ENCODE measurements around the gene ACBD6. TPM values are rescaled to one million over a fixed set of nuclear protein-coding genes. Genes with fewer than 3 reads are reported as not detected.

ACBD6 gene
- total RNA-seq, 2 donors from 2014 or later: 43.2 to 54.5 TPM

GRCh38 chr1:180525715-180526039 is 23.3 kb upstream of the ACBD6 start:
- H3K27me3 ChIP-seq (ENCODE audit: control insufficient read depth, insufficient read depth, low read length, poor library complexity, severe bottlenecking): no peaks in the 10 kb centered on the region
- Mint-ChIP-seq H3K27ac (no peak overlapping the region), H3K9me3 (no peaks in the 10 kb centered on the region), H3K27me3 (ENCODE audit: insufficient read depth) (peaks cover 3% of the 10 kb centered on the region), H3K36me3 (ENCODE audit: low read depth) (no peaks in the 10 kb centered on the region), H3K4me3 (no peak overlapping the region), H3K4me1 (peaks cover 9% of the 10 kb centered on the region)
- H3K27ac ChIP-seq (ENCODE audit: low read depth, low read length): no peak overlapping the region
- 71 to 87% methylated on average over 2 of the region's 2 CpGs for WGBS, 2 experiments (ENCODE audit: insufficient coverage in 1 of 2, insufficient read length in 1 of 2)
- no peak overlapping the region for H3K9ac ChIP-seq (ENCODE audit: extremely low read depth, low read length, poor library complexity, severe bottlenecking)
- no peaks in the 10 kb centered on the region for H3K36me3 ChIP-seq (ENCODE audit: control insufficient read depth, insufficient read depth, low read length)
- no peak overlapping the region for H3K4me3 ChIP-seq (ENCODE audit: low read length)
- H3K4me1 ChIP-seq (ENCODE audit: control insufficient read depth, insufficient read depth, low read length): no peaks in the 10 kb centered on the region
- DNase-seq: no peak
- TF ChIP-seq CTCF (conservative IDR thresholded peaks at IDR 0.05): no peak
- H3K9me3 ChIP-seq (ENCODE audit: control insufficient read depth, low read length): no peaks in the 10 kb centered on the region

- Histone ChIP-seq H3K27me3 (ENCODE audit: control insufficient read depth, insufficient read depth, low read length, poor library complexity, severe bottlenecking) (no peaks in the 10 kb centered on the region), H3K4me3 (ENCODE audit: low read length) (no peak overlapping the region), H3K4me1 (ENCODE audit: control insufficient read depth, insufficient read depth, low read length) (no peaks in the 10 kb centered on the region), H3K9me3 (ENCODE audit: control insufficient read depth, low read length) (no peaks in the 10 kb centered on the region), H3K9ac (ENCODE audit: extremely low read depth, low read length, poor library complexity, severe bottlenecking) (no peak overlapping the region), H3K27ac (ENCODE audit: low read depth, low read length) (no peak overlapping the region), H3K36me3 (ENCODE audit: control insufficient read depth, insufficient read depth, low read length) (no peaks in the 10 kb centered on the region)
- Mint-ChIP-seq H3K27me3 (ENCODE audit: insufficient read depth) (peaks cover 3% of the 10 kb centered on the region), H3K36me3 (ENCODE audit: low read depth) (no peaks in the 10 kb centered on the region), H3K4me1 (peaks cover 9% of the 10 kb centered on the region), H3K27ac (no peak overlapping the region), H3K9me3 (no peaks in the 10 kb centered on the region), H3K4me3 (no peak overlapping the region)
- DNase-seq: no peak
- no peak for TF ChIP-seq CTCF (conservative IDR thresholded peaks at IDR 0.05)
- 82 to 88% methylated on average over 6 to 7 of the region's 7 CpGs for WGBS, 2 experiments (ENCODE audit: insufficient coverage in 1 of 2, insufficient read length in 1 of 2)
Measured at GRCh38 chr1:180524915-180525714, 22.7 kb upstream of the ACBD6 start.

- no peaks in the 10 kb centered on the region for H3K9me3 ChIP-seq (ENCODE audit: control insufficient read depth, low read length)
- no peak for DNase-seq
- H3K9me3 Mint-ChIP-seq: no peaks in the 10 kb centered on the region
- 88 to 93% methylated on average over 4 to 7 of the region's 7 CpGs for WGBS, 2 experiments (ENCODE audit: insufficient coverage in 1 of 2, insufficient read length in 1 of 2)
- H3K4me3 ChIP-seq (ENCODE audit: low read length): no peak overlapping the region
- peaks cover 3% of the 10 kb centered on the region for H3K27me3 Mint-ChIP-seq (ENCODE audit: insufficient read depth)
- no peaks in the 10 kb centered on the region for H3K36me3 Mint-ChIP-seq (ENCODE audit: low read depth)
- H3K4me1 ChIP-seq (ENCODE audit: control insufficient read depth, insufficient read depth, low read length): no peaks in the 10 kb centered on the region
- no peaks in the 10 kb centered on the region for H3K36me3 ChIP-seq (ENCODE audit: control insufficient read depth, insufficient read depth, low read length)
- no peak overlapping the region for H3K27ac ChIP-seq (ENCODE audit: low read depth, low read length)
- H3K27me3 ChIP-seq (ENCODE audit: control insufficient read depth, insufficient read depth, low read length, poor library complexity, severe bottlenecking): no peaks in the 10 kb centered on the region
- H3K4me3 Mint-ChIP-seq: no peak overlapping the region
- H3K9ac ChIP-seq (ENCODE audit: extremely low read depth, low read length, poor library complexity, severe bottlenecking): no peak overlapping the region
- no peak for TF ChIP-seq CTCF (conservative IDR thresholded peaks at IDR 0.05)
- H3K27ac Mint-ChIP-seq: no peak overlapping the region
- peaks cover 9% of the 10 kb centered on the region for H3K4me1 Mint-ChIP-seq
Measured at GRCh38 chr1:180524160-180524914, 22.0 kb upstream of the ACBD6 start.

Data from endodermal cell (in vitro differentiated cells).